Endothelial cell (in vitro differentiated cells): ENCODE measurements around the gene FGF12. TPM values are rescaled to one million over a fixed set of nuclear protein-coding genes. Genes with fewer than 3 reads are reported as not detected.

Experiments
- DNase-seq: peaks from one replicate; pipeline ENCODE4 v3.0.0; 2021; ENCODE audit warnings: low spot score
- H3K27ac Mint-ChIP-seq: one replicate; pipeline ENCODE4 v1.8.0; 2021; ENCODE audit warnings: mixed read lengths, inconsistent platforms; ENCODE audit not compliant: unreplicated experiment
- H3K27me3 Mint-ChIP-seq: one replicate; pipeline ENCODE4 v1.8.0; 2021; ENCODE audit warnings: mild to moderate bottlenecking, moderate library complexity, mixed read lengths, inconsistent platforms; ENCODE audit not compliant: unreplicated experiment
- H3K36me3 Mint-ChIP-seq: one replicate; pipeline ENCODE4 v1.8.0; 2021; ENCODE audit warnings: mild to moderate bottlenecking, low read depth, mixed read lengths, inconsistent platforms; ENCODE audit not compliant: unreplicated experiment
- H3K4me1 Mint-ChIP-seq: one replicate; pipeline ENCODE4 v1.8.0; 2021; ENCODE audit warnings: mild to moderate bottlenecking, mixed read lengths, inconsistent platforms; ENCODE audit not compliant: unreplicated experiment
- H3K4me3 Mint-ChIP-seq: one replicate; pipeline ENCODE4 v1.8.0; 2021; ENCODE audit warnings: mild to moderate bottlenecking, mixed read lengths, inconsistent platforms; ENCODE audit not compliant: unreplicated experiment
- H3K9me3 Mint-ChIP-seq: one replicate; pipeline ENCODE4 v1.8.0; 2021; ENCODE audit warnings: mixed read lengths, inconsistent platforms; ENCODE audit not compliant: unreplicated experiment
- CTCF ChIP-seq: fragments of 200-600 bp; sonication (generic); IDR thresholded peaks from one replicate; pipeline ENCODE4 v1.5.0; 2021; ENCODE audit warnings: antibody characterized with exemption; ENCODE audit not compliant: unreplicated experiment
- total RNA-seq: library from RNA; stranded (reverse); fragmentation: NEBNext Ultra II Directional; extraction: Animal tissue kit (Norgen Biotek cat#: 25700); gene quantifications from one replicate; pipeline ENCODE4 v1.2.1, GENCODE V29; 2021; ENCODE audit not compliant: unreplicated experiment

FGF12 gene
- total RNA-seq, 1 donor from 2014 or later, result 19.1 TPM

- no peaks in the 10 kb centered on the region for H3K36me3 Mint-ChIP-seq
- H3K4me3 Mint-ChIP-seq, result no peak overlapping the region
- no peak overlapping the region for H3K27ac Mint-ChIP-seq
- no peak for DNase-seq
- no peaks in the 10 kb centered on the region for H3K27me3 Mint-ChIP-seq
- H3K4me1 Mint-ChIP-seq, result peaks cover 14% of the 10 kb centered on the region
- no peaks in the 10 kb centered on the region for H3K9me3 Mint-ChIP-seq
- TF ChIP-seq CTCF, result no peak
These were observed 281.3 kb downstream of the FGF12 start for GRCh38 chr3:192445770-192446644.

DNA sequence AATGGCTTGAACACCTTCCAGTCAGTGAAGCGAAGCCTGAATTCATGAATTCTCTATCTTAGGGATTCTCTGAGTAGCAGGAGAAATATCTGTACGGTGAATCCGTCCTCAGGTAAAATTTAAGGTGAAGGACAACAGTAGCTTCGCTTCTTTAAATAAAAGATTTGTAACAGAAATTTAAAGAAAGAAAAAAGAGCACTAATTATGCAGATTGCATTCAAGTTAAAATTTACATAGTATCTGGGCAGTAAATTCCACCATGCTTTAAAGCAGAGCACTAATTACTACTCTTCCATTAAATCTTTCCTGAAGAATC lies 282.6 kb downstream of the FGF12 start:
- no peak overlapping the region for H3K27ac Mint-ChIP-seq
- no peak for DNase-seq
- no peaks in the 10 kb centered on the region for H3K27me3 Mint-ChIP-seq
- peaks cover 14% of the 10 kb centered on the region for H3K4me1 Mint-ChIP-seq
- peak; percentile 39 for TF ChIP-seq CTCF
- no peak overlapping the region for H3K4me3 Mint-ChIP-seq
- H3K9me3 Mint-ChIP-seq, result no peaks in the 10 kb centered on the region
- no peaks in the 10 kb centered on the region for H3K36me3 Mint-ChIP-seq

GRCh38 chr3:192444096-192444790 lies 283.1 kb downstream of the FGF12 start:
- Mint-ChIP-seq H3K27me3 (no peaks in the 10 kb centered on the region), H3K4me3 (no peak overlapping the region), H3K4me1 (peaks cover 14% of the 10 kb centered on the region), H3K9me3 (no peaks in the 10 kb centered on the region), H3K36me3 (no peaks in the 10 kb centered on the region), H3K27ac (no peak overlapping the region)
- peak; percentile 97 for TF ChIP-seq CTCF
- DNase-seq, result peak; percentile 78

DNA sequence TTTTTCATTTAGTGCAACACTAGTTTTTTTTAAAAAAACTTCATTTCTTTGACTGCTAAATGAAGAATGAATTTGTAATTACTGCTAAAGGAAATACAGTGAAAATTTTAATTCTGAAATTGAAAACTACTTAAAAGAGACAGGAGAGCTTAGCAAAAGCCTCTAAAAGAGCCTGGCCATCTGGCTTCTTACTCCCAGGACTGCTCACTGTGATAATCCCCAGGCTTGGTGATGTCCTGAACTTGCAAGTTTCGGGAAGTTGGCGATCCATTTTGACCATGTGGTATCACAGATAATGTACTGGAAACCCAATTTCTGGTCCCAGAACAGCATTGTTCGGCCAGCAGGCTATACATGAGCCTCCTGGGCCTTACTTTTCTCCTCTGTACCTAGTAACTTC lies 292.1 kb downstream of the FGF12 start:
- no peak for DNase-seq
- no peaks in the 10 kb centered on the region for H3K9me3 Mint-ChIP-seq
- H3K36me3 Mint-ChIP-seq, result no peaks in the 10 kb centered on the region
- H3K27me3 Mint-ChIP-seq, result peaks cover 3% of the 10 kb centered on the region
- H3K4me3 Mint-ChIP-seq, result no peak overlapping the region
- no peak for TF ChIP-seq CTCF
- no peak overlapping the region for H3K27ac Mint-ChIP-seq
- H3K4me1 Mint-ChIP-seq, result peaks cover 14% of the 10 kb centered on the region

DNA sequence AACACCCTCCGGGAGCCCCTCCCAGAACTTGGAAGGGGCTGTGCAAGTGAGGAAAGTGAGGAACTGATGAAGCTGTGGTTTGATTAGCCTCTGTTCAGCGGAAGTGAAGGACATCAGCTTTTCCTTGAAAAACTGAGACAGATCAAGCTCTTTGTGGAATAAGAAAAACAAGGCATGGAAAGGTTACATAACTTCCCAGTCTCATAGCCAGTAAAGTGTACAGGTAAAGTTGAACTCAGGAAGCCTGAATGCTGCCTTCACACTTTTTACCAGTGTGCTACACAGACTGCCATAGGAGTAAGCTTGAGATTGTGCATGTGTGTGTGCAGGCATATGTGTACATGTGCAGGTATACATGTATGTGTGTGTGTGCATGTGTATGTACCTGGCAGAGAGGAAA lies 293.2 kb downstream of the FGF12 start:
- DNase-seq, result no peak

More for the DNA sequence above, 293.2 kb downstream of the FGF12 start:
- H3K9me3 Mint-ChIP-seq, result no peaks in the 10 kb centered on the region
- no peak for TF ChIP-seq CTCF
- H3K4me3 Mint-ChIP-seq, result no peak overlapping the region
- H3K36me3 Mint-ChIP-seq, result no peaks in the 10 kb centered on the region
- no peak overlapping the region for H3K27ac Mint-ChIP-seq
- peaks cover 3% of the 10 kb centered on the region for H3K27me3 Mint-ChIP-seq
- H3K4me1 Mint-ChIP-seq, result peaks cover 14% of the 10 kb centered on the region
